Measurements from ENCODE around the gene ABLIM1. TPM values are rescaled to one million over a fixed set of nuclear protein-coding genes. Genes with fewer than 3 reads are reported as not detected.
A peak's percentile ranks its signal among the peaks of the same experiment; 100 is the strongest.

The ABLIM1 gene
- total and polyA plus RNA-seq, 2 of the 13 experiments (the other 11 are each of a cell fraction or from before 2014, with no cell fraction given): 59.4 to 92.7 TPM

GRCh38 chr10:114526504-114527238 is 131.4 kb downstream of the ABLIM1 start (continued):
- TF ChIP-seq ZNF253 (CRISPR knock-in tag; IDR thresholded peaks at IDR 0.05; ENCODE audit: borderline replicate concordance) (peak; percentile 85; the same call in 1 of the 2 replicates), MXD3 (CRISPR knock-in tag; IDR thresholded peaks at IDR 0.05) (peak; percentile 80), TSC22D2 (CRISPR knock-in tag; IDR thresholded peaks at IDR 0.05; ENCODE audit: borderline replicate concordance) (no peak), HDAC1 (CRISPR knock-in tag; IDR thresholded peaks at IDR 0.05) (peak; percentile 80), JARID2 (CRISPR knock-in tag; IDR thresholded peaks at IDR 0.05; ENCODE audit: insufficient replicate concordance) (no peak), SOX6 (IDR thresholded peaks at IDR 0.05) (no peak), SOX6 (CRISPR knock-in tag; IDR thresholded peaks at IDR 0.05) (peak; percentile 81), ZNF20 (CRISPR knock-in tag; IDR thresholded peaks at IDR 0.05) (no peak), ZNF138 (CRISPR knock-in tag; IDR thresholded peaks at IDR 0.05; ENCODE audit: low read depth) (no peak; the same call in 1 of the 2 replicates), MTF2 (CRISPR knock-in tag; IDR thresholded peaks at IDR 0.05; ENCODE audit: borderline replicate concordance) (no peak), ZBTB2 (CRISPR knock-in tag; IDR thresholded peaks at IDR 0.05; ENCODE audit: low read depth) (no peak; the same call in 1 of the 2 replicates), ZNF367 (CRISPR knock-in tag; IDR thresholded peaks at IDR 0.05; ENCODE audit: borderline replicate concordance) (no peak), PAWR (CRISPR knock-in tag; IDR thresholded peaks at IDR 0.05; ENCODE audit: borderline replicate concordance) (0 out of 2 replicates have a peak, but pooled peaks have one; percentile 87), ZNF546 (CRISPR knock-in tag; conservative IDR thresholded peaks at IDR 0.05) (0 out of 2 replicates have a peak, but pooled peaks have one; percentile 45), ATF2 (CRISPR knock-in tag; IDR thresholded peaks at IDR 0.05) (peak; percentile 11; the same call in 1 of the 2 replicates), HIVEP1 (CRISPR knock-in tag; IDR thresholded peaks at IDR 0.05) (no peak; the same call in 1 of the 2 replicates), ZFP36L2 (CRISPR knock-in tag; IDR thresholded peaks at IDR 0.05) (no peak)
- TF ChIP-seq, protein P1, sequence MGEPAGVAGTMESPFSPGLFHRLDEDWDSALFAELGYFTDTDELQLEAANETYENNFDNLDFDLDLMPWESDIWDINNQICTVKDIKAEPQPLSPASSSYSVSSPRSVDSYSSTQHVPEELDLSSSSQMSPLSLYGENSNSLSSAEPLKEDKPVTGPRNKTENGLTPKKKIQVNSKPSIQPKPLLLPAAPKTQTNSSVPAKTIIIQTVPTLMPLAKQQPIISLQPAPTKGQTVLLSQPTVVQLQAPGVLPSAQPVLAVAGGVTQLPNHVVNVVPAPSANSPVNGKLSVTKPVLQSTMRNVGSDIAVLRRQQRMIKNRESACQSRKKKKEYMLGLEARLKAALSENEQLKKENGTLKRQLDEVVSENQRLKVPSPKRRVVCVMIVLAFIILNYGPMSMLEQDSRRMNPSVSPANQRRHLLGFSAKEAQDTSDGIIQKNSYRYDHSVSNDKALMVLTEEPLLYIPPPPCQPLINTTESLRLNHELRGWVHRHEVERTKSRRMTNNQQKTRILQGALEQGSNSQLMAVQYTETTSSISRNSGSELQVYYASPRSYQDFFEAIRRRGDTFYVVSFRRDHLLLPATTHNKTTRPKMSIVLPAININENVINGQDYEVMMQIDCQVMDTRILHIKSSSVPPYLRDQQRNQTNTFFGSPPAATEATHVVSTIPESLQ (CRISPR knock-in tag; conservative IDR thresholded peaks at IDR 0.05): peak; percentile 28; the same call in 1 of the 2 replicates
- TF ChIP-seq, protein P2, sequence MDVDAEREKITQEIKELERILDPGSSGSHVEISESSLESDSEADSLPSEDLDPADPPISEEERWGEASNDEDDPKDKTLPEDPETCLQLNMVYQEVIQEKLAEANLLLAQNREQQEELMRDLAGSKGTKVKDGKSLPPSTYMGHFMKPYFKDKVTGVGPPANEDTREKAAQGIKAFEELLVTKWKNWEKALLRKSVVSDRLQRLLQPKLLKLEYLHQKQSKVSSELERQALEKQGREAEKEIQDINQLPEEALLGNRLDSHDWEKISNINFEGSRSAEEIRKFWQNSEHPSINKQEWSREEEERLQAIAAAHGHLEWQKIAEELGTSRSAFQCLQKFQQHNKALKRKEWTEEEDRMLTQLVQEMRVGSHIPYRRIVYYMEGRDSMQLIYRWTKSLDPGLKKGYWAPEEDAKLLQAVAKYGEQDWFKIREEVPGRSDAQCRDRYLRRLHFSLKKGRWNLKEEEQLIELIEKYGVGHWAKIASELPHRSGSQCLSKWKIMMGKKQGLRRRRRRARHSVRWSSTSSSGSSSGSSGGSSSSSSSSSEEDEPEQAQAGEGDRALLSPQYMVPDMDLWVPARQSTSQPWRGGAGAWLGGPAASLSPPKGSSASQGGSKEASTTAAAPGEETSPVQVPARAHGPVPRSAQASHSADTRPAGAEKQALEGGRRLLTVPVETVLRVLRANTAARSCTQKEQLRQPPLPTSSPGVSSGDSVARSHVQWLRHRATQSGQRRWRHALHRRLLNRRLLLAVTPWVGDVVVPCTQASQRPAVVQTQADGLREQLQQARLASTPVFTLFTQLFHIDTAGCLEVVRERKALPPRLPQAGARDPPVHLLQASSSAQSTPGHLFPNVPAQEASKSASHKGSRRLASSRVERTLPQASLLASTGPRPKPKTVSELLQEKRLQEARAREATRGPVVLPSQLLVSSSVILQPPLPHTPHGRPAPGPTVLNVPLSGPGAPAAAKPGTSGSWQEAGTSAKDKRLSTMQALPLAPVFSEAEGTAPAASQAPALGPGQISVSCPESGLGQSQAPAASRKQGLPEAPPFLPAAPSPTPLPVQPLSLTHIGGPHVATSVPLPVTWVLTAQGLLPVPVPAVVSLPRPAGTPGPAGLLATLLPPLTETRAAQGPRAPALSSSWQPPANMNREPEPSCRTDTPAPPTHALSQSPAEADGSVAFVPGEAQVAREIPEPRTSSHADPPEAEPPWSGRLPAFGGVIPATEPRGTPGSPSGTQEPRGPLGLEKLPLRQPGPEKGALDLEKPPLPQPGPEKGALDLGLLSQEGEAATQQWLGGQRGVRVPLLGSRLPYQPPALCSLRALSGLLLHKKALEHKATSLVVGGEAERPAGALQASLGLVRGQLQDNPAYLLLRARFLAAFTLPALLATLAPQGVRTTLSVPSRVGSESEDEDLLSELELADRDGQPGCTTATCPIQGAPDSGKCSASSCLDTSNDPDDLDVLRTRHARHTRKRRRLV (CRISPR knock-in tag; IDR thresholded peaks at IDR 0.05): no peak

All from HepG2 (cell line).